ENCODE data around the gene IFFO2.

The IFFO2 gene

GRCh38 chr1:18919956-18920355 is 36.5 kb downstream of the IFFO2 start:
- TF ChIP-seq GATA3 (IDR thresholded peaks at IDR 0.05; ENCODE audit: low read depth, low read length) (no peak), GATA2 (IDR thresholded peaks at IDR 0.05; ENCODE audit: low read depth, low read length) (no peak)

GRCh38 chr1:18919197-18919905 is 37.1 kb downstream of the IFFO2 start:
- TF ChIP-seq GATA2 (IDR thresholded peaks at IDR 0.05; ENCODE audit: low read depth, low read length) (no peak), GATA3 (IDR thresholded peaks at IDR 0.05; ENCODE audit: low read depth, low read length) (no peak)

- TF ChIP-seq GATA2 (IDR thresholded peaks at IDR 0.05; ENCODE audit: low read depth, low read length) (no peak), GATA3 (IDR thresholded peaks at IDR 0.05; ENCODE audit: low read depth, low read length) (no peak)
These were observed 38.1 kb downstream of the IFFO2 start for GRCh38 chr1:18918417-18918816.

GRCh38 chr1:18917071-18917799 is 39.2 kb downstream of the IFFO2 start:
- TF ChIP-seq GATA2 (IDR thresholded peaks at IDR 0.05; ENCODE audit: low read depth, low read length) (no peak), GATA3 (IDR thresholded peaks at IDR 0.05; ENCODE audit: low read depth, low read length) (no peak)

GRCh38 chr1:18915341-18915740 is 41.1 kb downstream of the IFFO2 start:
- no peak for TF ChIP-seq GATA3 (IDR thresholded peaks at IDR 0.05; ENCODE audit: low read depth, low read length)
- no peak for TF ChIP-seq GATA2 (IDR thresholded peaks at IDR 0.05; ENCODE audit: low read depth, low read length)

- TF ChIP-seq GATA3 (IDR thresholded peaks at IDR 0.05; ENCODE audit: low read depth, low read length) (no peak), GATA2 (IDR thresholded peaks at IDR 0.05; ENCODE audit: low read depth, low read length) (no peak)
These were observed 43.2 kb downstream of the IFFO2 start for GRCh38 chr1:18913065-18913835.

GRCh38 chr1:18912550-18912949 is 43.9 kb downstream of the IFFO2 start:
- TF ChIP-seq GATA3 (IDR thresholded peaks at IDR 0.05; ENCODE audit: low read depth, low read length) (no peak), GATA2 (IDR thresholded peaks at IDR 0.05; ENCODE audit: low read depth, low read length) (no peak)

- no peak for TF ChIP-seq GATA2 (IDR thresholded peaks at IDR 0.05; ENCODE audit: low read depth, low read length)
- TF ChIP-seq GATA3 (IDR thresholded peaks at IDR 0.05; ENCODE audit: low read depth, low read length), result no peak
These were observed 47.3 kb downstream of the IFFO2 start for GRCh38 chr1:18908911-18909771.

GRCh38 chr1:18907917-18908845 is 48.3 kb downstream of the IFFO2 start:
- TF ChIP-seq GATA2 (IDR thresholded peaks at IDR 0.05; ENCODE audit: low read depth, low read length) (no peak), GATA3 (IDR thresholded peaks at IDR 0.05; ENCODE audit: low read depth, low read length) (no peak)

GRCh38 chr1:18907021-18907916 is 49.2 kb downstream of the IFFO2 start:
- no peak for TF ChIP-seq GATA3 (IDR thresholded peaks at IDR 0.05; ENCODE audit: low read depth, low read length)
- no peak for TF ChIP-seq GATA2 (IDR thresholded peaks at IDR 0.05; ENCODE audit: low read depth, low read length)

- TF ChIP-seq GATA3 (IDR thresholded peaks at IDR 0.05; ENCODE audit: low read depth, low read length), result no peak
- no peak for TF ChIP-seq GATA2 (IDR thresholded peaks at IDR 0.05; ENCODE audit: low read depth, low read length)
These were observed 53.2 kb downstream of the IFFO2 start for GRCh38 chr1:18903291-18903756.

Measured in SH-SY5Y (cell line).